ENCODE measurements around the gene RANBP17. TPM values are rescaled to one million over a fixed set of nuclear protein-coding genes. Genes with fewer than 3 reads are reported as not detected.
"Not testable (repeated sequence)": the region's sequence is repeated elsewhere in the genome, so short reads cannot be mapped to it uniquely, and the experiment has no call there.

Gene RANBP17
- total and polyA plus RNA-seq, 8 donors, result 3.5 to 11.3 (median 7.9) TPM

DNA sequence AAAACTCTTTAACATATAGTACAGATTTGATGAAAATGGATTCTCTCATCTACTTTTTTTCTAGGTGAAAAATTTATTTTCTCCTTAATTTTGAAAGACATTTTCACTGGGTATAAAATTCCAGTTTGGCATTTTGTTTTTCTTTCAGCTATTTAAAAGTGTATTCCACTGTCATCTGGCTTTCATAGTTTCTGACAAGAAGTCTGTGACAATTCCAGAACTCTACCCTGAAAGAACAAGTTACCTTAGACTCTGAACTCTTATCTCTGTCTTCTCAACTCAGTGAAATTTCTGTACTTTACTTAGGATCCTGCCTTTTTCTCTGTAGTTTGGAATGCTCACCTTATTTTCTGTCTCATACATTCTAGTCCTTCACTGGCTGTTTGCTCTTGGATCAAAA lies 161.7 kb downstream of the RANBP17 start:
- H3K27me3 ChIP-seq, result no peaks in the 10 kb centered on the region
- intact Hi-C loops (cut with DNase I), result no loop called here
- FAIRE-seq, result no peak

GRCh38 chr5:171024084-171024483 lies 162.3 kb downstream of the RANBP17 start:
- H3K36me3 ChIP-seq, result no peaks in the 10 kb centered on the region
- H3K27me3 ChIP-seq, result no peaks in the 10 kb centered on the region
- DNase-seq (no peak), FAIRE-seq (no peak), ATAC-seq (no peak)
- no peak overlapping the region for H3K4me3 ChIP-seq
- intact Hi-C loops (cut with DNase I), result no loop called here
- H3K27ac ChIP-seq, result no peak overlapping the region
- TF ChIP-seq, protein P1, sequence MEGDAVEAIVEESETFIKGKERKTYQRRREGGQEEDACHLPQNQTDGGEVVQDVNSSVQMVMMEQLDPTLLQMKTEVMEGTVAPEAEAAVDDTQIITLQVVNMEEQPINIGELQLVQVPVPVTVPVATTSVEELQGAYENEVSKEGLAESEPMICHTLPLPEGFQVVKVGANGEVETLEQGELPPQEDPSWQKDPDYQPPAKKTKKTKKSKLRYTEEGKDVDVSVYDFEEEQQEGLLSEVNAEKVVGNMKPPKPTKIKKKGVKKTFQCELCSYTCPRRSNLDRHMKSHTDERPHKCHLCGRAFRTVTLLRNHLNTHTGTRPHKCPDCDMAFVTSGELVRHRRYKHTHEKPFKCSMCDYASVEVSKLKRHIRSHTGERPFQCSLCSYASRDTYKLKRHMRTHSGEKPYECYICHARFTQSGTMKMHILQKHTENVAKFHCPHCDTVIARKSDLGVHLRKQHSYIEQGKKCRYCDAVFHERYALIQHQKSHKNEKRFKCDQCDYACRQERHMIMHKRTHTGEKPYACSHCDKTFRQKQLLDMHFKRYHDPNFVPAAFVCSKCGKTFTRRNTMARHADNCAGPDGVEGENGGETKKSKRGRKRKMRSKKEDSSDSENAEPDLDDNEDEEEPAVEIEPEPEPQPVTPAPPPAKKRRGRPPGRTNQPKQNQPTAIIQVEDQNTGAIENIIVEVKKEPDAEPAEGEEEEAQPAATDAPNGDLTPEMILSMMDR (IDR thresholded peaks at IDR 0.05), result no peak
- H3K4me1 ChIP-seq, result no peaks in the 10 kb centered on the region
- no peaks in the 10 kb centered on the region for H3K9me3 ChIP-seq

More for the DNA sequence above, 161.7 kb downstream of the RANBP17 start:
- Histone ChIP-seq H3K9me3 (no peaks in the 10 kb centered on the region), H3K27ac (no peak overlapping the region), H3K4me3 (no peak overlapping the region), H3K4me1 (no peaks in the 10 kb centered on the region), H3K36me3 (no peaks in the 10 kb centered on the region)
- ATAC-seq (no peak), DNase-seq (no peak)
- TF ChIP-seq, protein P1 (IDR thresholded peaks at IDR 0.05), result no peak

GRCh38 chr5:171029401-171029800 lies 167.6 kb downstream of the RANBP17 start:
- WGBS, 2 donors, result 93 to 96% methylated on average over 3 of the region's 3 CpGs
- Histone ChIP-seq H3K36me3 (no peaks in the 10 kb centered on the region), H3K4me1 (no peaks in the 10 kb centered on the region), H3K27me3 (no peaks in the 10 kb centered on the region), H3K9me3 (no peaks in the 10 kb centered on the region), H3K27ac (no peak overlapping the region), H3K4me3 (no peak overlapping the region)
- TF ChIP-seq, protein P1 (IDR thresholded peaks at IDR 0.05), result no peak
- intact Hi-C loops (cut with DNase I), result no loop called here
- FAIRE-seq (no peak), DNase-seq (no peak), ATAC-seq (no peak)

DNA sequence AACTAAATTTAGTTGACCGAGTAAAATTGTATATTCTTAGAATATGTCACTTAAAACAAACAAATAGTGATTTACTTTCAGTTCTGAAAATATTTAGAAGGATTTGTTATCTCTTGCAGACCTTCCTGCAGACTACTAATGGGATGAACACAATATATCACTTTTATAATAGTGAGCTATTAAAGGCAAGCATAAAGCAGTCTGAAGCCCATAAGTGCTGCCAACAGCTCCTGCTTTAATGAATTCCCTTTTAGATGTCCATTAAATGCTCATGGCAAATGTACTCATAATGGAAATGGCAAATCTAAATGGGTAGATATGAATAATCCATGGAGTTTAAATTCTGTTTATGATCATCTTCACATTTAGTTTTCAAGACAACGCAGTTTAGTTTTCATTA lies 170.2 kb downstream of the RANBP17 start:
- no peak for FAIRE-seq
- no peak for ATAC-seq
- no peaks in the 10 kb centered on the region for H3K9me3 ChIP-seq
- H3K4me1 ChIP-seq, result no peaks in the 10 kb centered on the region
- H3K27ac ChIP-seq, result no peak overlapping the region
- no peaks in the 10 kb centered on the region for H3K27me3 ChIP-seq
- intact Hi-C loops (cut with DNase I), result no loop called here
- DNase-seq, result no peak
- WGBS, 2 donors, result 88 to 89% methylated on average over 2 of the region's 2 CpGs
- H3K4me3 ChIP-seq, result no peak overlapping the region
- no peaks in the 10 kb centered on the region for H3K36me3 ChIP-seq
- TF ChIP-seq, protein P1 (IDR thresholded peaks at IDR 0.05), result no peak

- DNase-seq (no peak), ATAC-seq (no peak), FAIRE-seq (no peak)
- Histone ChIP-seq H3K9me3 (no peaks in the 10 kb centered on the region), H3K27me3 (no peaks in the 10 kb centered on the region), H3K27ac (no peak overlapping the region), H3K36me3 (no peaks in the 10 kb centered on the region), H3K4me3 (no peak overlapping the region), H3K4me1 (no peaks in the 10 kb centered on the region)
- intact Hi-C loops (cut with DNase I), result no loop called here
- TF ChIP-seq, protein P1 (IDR thresholded peaks at IDR 0.05), result no peak
- WGBS, 2 donors, result 95 to 96% methylated on average over 2 of the region's 2 CpGs
Observed at GRCh38 chr5:171032435-171032973, 170.7 kb downstream of the RANBP17 start.

DNA sequence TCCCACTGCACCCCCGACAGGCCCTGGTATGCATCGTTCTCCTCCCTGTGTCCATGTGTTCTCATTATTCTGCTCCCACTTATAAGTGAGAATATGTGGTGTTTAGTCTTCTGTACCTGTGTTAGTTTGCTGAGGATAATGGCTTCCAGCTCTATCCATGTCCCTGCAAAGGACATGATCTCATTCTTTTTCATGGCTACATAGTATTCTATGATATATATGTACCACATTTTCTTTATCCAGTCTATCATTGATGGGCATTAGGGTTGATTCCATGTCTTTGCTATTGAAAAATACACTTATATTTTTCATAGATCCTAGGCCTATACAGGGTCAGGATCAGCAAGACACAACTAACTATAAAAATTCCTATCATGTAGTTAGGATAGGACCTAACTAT lies 180.1 kb downstream of the RANBP17 start:
- DNase-seq; H3K36me3 ChIP-seq; ATAC-seq; intact Hi-C loops (cut with DNase I); H3K4me1 ChIP-seq; FAIRE-seq; H3K27me3 ChIP-seq; H3K9me3 ChIP-seq; H3K27ac ChIP-seq; H3K4me3 ChIP-seq: not testable (repeated sequence)
- WGBS, 2 donors, result 86 to 99% methylated on average over 2 of the region's 2 CpGs

Data from pancreas (tissue), 10 donors.